Endothelial cell of umbilical vein (primary cell): Measurements from ENCODE around the gene SLC23A2. TPM values are rescaled to one million over a fixed set of nuclear protein-coding genes. Genes with fewer than 3 reads are reported as not detected.

ENCODE experiments used
- BruUV-seq: library from RNA; stranded (reverse); fragments of 400-500 nt; replicated peaks from 2 replicates; lab custom pipeline; 2021; lab: Mats Ljungman, UMichigan
- CTCF ChIA-PET: fragments of 300-600, 350-600 bp; sonication (Branson Sonifier 250); formaldehyde crosslinking; loops from one replicate; lab custom pipeline; 2021; ENCODE audit warnings: antibody characterized with exemption, inconsistent platforms; lab: Charles Lee
- POLR2A ChIA-PET: fragments of 300-600, 350-600 bp; sonication (Branson Sonifier 250); formaldehyde crosslinking; loops from one replicate; lab custom pipeline; 2021; ENCODE audit warnings: antibody characterized with exemption, inconsistent platforms; lab: Charles Lee
- DNase-seq: peaks from one replicate; pipeline ENCODE4 v3.0.0-alpha.2; 2011; ENCODE audit warnings: low read depth, low spot score
- FAIRE-seq: peaks from 2 replicates; lab custom pipeline; 2011; peaks lifted over from hg19 to GRCh38; lab: Jason Lieb, UNC
- H2AFZ ChIP-seq: 2 replicates; pipeline ENCODE4 v1.6.0; 2012; ENCODE audit warnings: low read depth, low read length, control low read depth, inconsistent platforms
- H3K27ac ChIP-seq: 2 replicates; pipeline ENCODE4 v1.5.1; 2011; ENCODE audit warnings: low read depth, mild to moderate bottlenecking, control low read depth, low read length, moderate library complexity; ENCODE audit not compliant: insufficient read depth
- H3K27me3 ChIP-seq, 2 experiments: 2 replicates each; pipeline versions ENCODE4 v1.6.0 to v1.6.1; 2011; ENCODE audit warnings: low read length in 2 of 2, mixed read lengths in 1 of 2; ENCODE audit not compliant: control insufficient read depth in 2 of 2, insufficient read depth in 2 of 2
- H3K36me3 ChIP-seq, 2 experiments: 2 replicates in 1 of 2; 3 replicates in 1 of 2; pipeline ENCODE4 v1.5.1; 2011; ENCODE audit warnings: low read length in 2 of 2, mild to moderate bottlenecking in 1 of 2, moderate library complexity in 1 of 2; ENCODE audit not compliant: control insufficient read depth in 2 of 2, insufficient read depth in 2 of 2; ENCODE audit errors: extremely low read depth in 1 of 2
- H3K4me1 ChIP-seq: 3 replicates; pipeline ENCODE4 v1.5.1; 2011; ENCODE audit warnings: mild to moderate bottlenecking, low read length; ENCODE audit not compliant: control insufficient read depth, insufficient read depth; ENCODE audit errors: extremely low read depth
- H3K4me2 ChIP-seq: 2 replicates; pipeline ENCODE4 v1.6.1; 2011; ENCODE audit warnings: low read length, control low read depth, mixed read lengths; ENCODE audit not compliant: insufficient read depth
- H3K4me3 ChIP-seq, 3 experiments: fragments of 200-600 bp in 1 of 3; sonication (generic), shearing (Covaris generic) in 1 of 3; replicated peaks in 1 of 3; 2 replicates each; pipeline ENCODE4 v1.5.1; 2011 to 2016; ENCODE audit warnings: control low read depth in 3 of 3, low read length in 3 of 3, mild to moderate bottlenecking in 2 of 3, inconsistent platforms in 1 of 3, low read depth in 1 of 3, moderate library complexity in 1 of 3; ENCODE audit not compliant: insufficient read depth in 1 of 3
- H3K79me2 ChIP-seq: 2 replicates; pipeline ENCODE4 v1.6.0; 2012; ENCODE audit warnings: low read length, inconsistent platforms; ENCODE audit not compliant: control insufficient read depth, insufficient read depth
- H3K9ac ChIP-seq: replicated peaks from 2 replicates; pipeline ENCODE3; 2011; ENCODE audit warnings: low read length, control low read depth; ENCODE audit not compliant: insufficient read depth; ENCODE audit errors: extremely low read depth
- H3K9me1 ChIP-seq: replicated peaks from 3 replicates; pipeline ENCODE4 v1.6.0; 2011; ENCODE audit warnings: mild to moderate bottlenecking, low read length; ENCODE audit not compliant: control insufficient read depth, insufficient read depth; ENCODE audit errors: extremely low read depth
- H3K9me3 ChIP-seq: replicated peaks from 2 replicates; pipeline ENCODE4 v1.5.1; 2012; ENCODE audit warnings: low read length, inconsistent platforms; ENCODE audit not compliant: control insufficient read depth, insufficient read depth
- H4K20me1 ChIP-seq: replicated peaks from 2 replicates; pipeline ENCODE3; 2011; ENCODE audit warnings: mild to moderate bottlenecking, low read length; ENCODE audit not compliant: control insufficient read depth, insufficient read depth; ENCODE audit errors: extremely low read depth
- FOS ChIP-seq: IDR thresholded peaks from 2 replicates; pipeline ENCODE4 v1.6.1; 2011; ENCODE audit warnings: mild to moderate bottlenecking, low read length, moderate library complexity, borderline replicate concordance; ENCODE audit not compliant: insufficient read depth
- GATA2 ChIP-seq: IDR thresholded peaks from 2 replicates; pipeline ENCODE4 v1.7.0; 2011; ENCODE audit warnings: low read depth, mild to moderate bottlenecking, moderate library complexity, mixed read lengths, low read length; ENCODE audit not compliant: insufficient read length, insufficient read depth
- JUN ChIP-seq: IDR thresholded peaks from 2 replicates; pipeline ENCODE4 v1.6.1; 2011; ENCODE audit warnings: borderline replicate concordance, low read depth; ENCODE audit not compliant: insufficient read length, insufficient read depth
- MYC ChIP-seq: IDR thresholded peaks from one replicate; pipeline ENCODE4 v1.6.1; 2011; ENCODE audit warnings: mild to moderate bottlenecking, low read depth, low read length
- POLR2A ChIP-seq: IDR thresholded peaks from 2 replicates; pipeline ENCODE4 v1.6.1; 2012; ENCODE audit warnings: low read depth, mild to moderate bottlenecking, control low read depth, low read length
- POLR2AphosphoS5 ChIP-seq: IDR thresholded peaks from 2 replicates; pipeline ENCODE4 v1.6.1; 2012; ENCODE audit warnings: low read depth, mild to moderate bottlenecking, control low read depth, low read length, moderate library complexity; ENCODE audit not compliant: insufficient read depth
- dilution Hi-C: fragments of 300-500 bp; cut with MboI; formaldehyde crosslinking; loops from one replicate; pipeline ENCODE4 v1.15.0; 2019; ENCODE audit warnings: low sequenced_read_pairs; ENCODE audit not compliant: extremely low pct_ligation_motif_present
- intact Hi-C: fragments of 100-400 bp; cut with micrococcal nuclease; formaldehyde crosslinking; loops from one replicate; pipeline ENCODE4 v1.10.0; 2022
- polyA plus RNA-seq, 4 experiments: library from polyadenylated mRNA; depleted of rRNA in 3 of 4; stranded (reverse) in 3 of 4; unstranded in 1 of 4; fragments of >200 nt; gene quantifications; 2 replicates each; pipeline versions ENCODE4 v1.2.1 to v1.2.3, GENCODE V29; 2011 to 2012; ENCODE audit warnings: missing spikeins in 1 of 4
- total RNA-seq: library from RNA; stranded (reverse); gene quantifications from 2 replicates; pipeline ENCODE4 v1.2.3, GENCODE V29; 2021
- TF ChIP-seq, protein P1 (sequence below), 2 donors: IDR thresholded peaks; 1 replicate in 1 of 2; 2 replicates in 1 of 2; pipeline ENCODE4 v1.5.1; 2011; ENCODE audit warnings: low read length in 2 of 2, mild to moderate bottlenecking in 2 of 2, moderate library complexity in 2 of 2, control low read depth in 1 of 2, inconsistent platforms in 1 of 2, low read depth in 1 of 2; ENCODE audit not compliant: insufficient read depth in 1 of 2; ENCODE audit errors: extremely low read depth in 1 of 2

The SLC23A2 gene
- total and polyA plus RNA-seq, 2 donors (not counting 3 experiments of a cell fraction or from before 2014, with no cell fraction given): 24.4 to 24.5 TPM

DNA sequence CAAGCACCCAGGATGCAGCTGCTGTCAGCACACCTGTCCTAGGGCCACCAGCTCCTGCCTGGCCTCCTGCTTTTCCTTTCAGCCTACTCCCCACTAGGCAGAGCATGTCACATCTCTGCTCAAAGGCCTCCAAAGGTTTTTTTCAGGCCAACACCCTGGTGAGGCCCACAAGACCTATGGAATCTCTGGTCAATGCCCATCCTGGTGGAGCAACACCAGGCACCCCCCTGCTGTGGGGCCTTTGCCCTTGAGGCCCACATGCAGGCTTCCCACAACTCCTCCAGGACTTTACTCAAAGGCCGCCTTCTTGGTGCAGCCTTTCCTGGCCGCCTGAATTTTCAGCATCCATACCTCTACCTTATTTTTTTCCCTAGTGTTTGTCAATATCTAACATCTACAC is 76.9 kb downstream of the SLC23A2 start:
- intact Hi-C loops (no loop called here), dilution Hi-C loops (no loop called here)
- Histone ChIP-seq H3K27ac (no peak overlapping the region), H2AFZ (no peak overlapping the region), H3K9me3 (no peaks in the 10 kb centered on the region), H3K27me3 (no peaks in the 10 kb centered on the region), H4K20me1 (no peaks in the 10 kb centered on the region), H3K36me3 (no peaks in the 10 kb centered on the region), H3K79me2 (no peaks in the 10 kb centered on the region), H3K4me2 (no peak overlapping the region), H3K9ac (no peak overlapping the region), H3K4me1 (peaks cover 16% of the 10 kb centered on the region), H3K4me3 (no peak overlapping the region), H3K9me1 (no peaks in the 10 kb centered on the region)
- DNase-seq: no peak
- BruUV-seq: no TSS peak
- FAIRE-seq: no peak
- TF ChIP-seq POLR2A: no peak
- CTCF ChIA-PET: no interaction called here
- POLR2A ChIA-PET: no interaction called here

- Histone ChIP-seq H3K9me3 (no peaks in the 10 kb centered on the region), H3K9ac (no peak overlapping the region), H3K27me3 (no peaks in the 10 kb centered on the region), H3K4me2 (no peak overlapping the region), H3K9me1 (no peaks in the 10 kb centered on the region), H4K20me1 (no peaks in the 10 kb centered on the region), H3K27ac (no peak overlapping the region), H3K4me3 (no peak overlapping the region), H2AFZ (no peak overlapping the region), H3K36me3 (no peaks in the 10 kb centered on the region), H3K4me1 (peaks cover 16% of the 10 kb centered on the region), H3K79me2 (no peaks in the 10 kb centered on the region)
- CTCF ChIA-PET: no interaction called here
- POLR2A ChIA-PET: no interaction called here
- dilution Hi-C loops (no loop called here), intact Hi-C loops (no loop called here)
- TF ChIP-seq JUN (no peak), POLR2A (no peak), MYC (no peak), FOS (no peak), GATA2 (no peak), POLR2AphosphoS5 (no peak)
- TF ChIP-seq, protein P1, sequence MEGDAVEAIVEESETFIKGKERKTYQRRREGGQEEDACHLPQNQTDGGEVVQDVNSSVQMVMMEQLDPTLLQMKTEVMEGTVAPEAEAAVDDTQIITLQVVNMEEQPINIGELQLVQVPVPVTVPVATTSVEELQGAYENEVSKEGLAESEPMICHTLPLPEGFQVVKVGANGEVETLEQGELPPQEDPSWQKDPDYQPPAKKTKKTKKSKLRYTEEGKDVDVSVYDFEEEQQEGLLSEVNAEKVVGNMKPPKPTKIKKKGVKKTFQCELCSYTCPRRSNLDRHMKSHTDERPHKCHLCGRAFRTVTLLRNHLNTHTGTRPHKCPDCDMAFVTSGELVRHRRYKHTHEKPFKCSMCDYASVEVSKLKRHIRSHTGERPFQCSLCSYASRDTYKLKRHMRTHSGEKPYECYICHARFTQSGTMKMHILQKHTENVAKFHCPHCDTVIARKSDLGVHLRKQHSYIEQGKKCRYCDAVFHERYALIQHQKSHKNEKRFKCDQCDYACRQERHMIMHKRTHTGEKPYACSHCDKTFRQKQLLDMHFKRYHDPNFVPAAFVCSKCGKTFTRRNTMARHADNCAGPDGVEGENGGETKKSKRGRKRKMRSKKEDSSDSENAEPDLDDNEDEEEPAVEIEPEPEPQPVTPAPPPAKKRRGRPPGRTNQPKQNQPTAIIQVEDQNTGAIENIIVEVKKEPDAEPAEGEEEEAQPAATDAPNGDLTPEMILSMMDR (IDR thresholded peaks at IDR 0.05; ENCODE audit: extremely low read depth in 1 of 2, insufficient read depth in 1 of 2, low read depth in 1 of 2, low read length in 2 of 2): no peak
- no TSS peak for BruUV-seq
- FAIRE-seq: no peak
- DNase-seq: no peak
These were observed 77.3 kb downstream of the SLC23A2 start for GRCh38 chr20:4924032-4924431.
